K562 (cell line): Measurements from ENCODE around the gene MPZL1. TPM values are rescaled to one million over a fixed set of nuclear protein-coding genes. Genes with fewer than 3 reads are reported as not detected.

Experiments
- ATAC-seq: fragments of 200-7000 bp; cut with Tn5 transposase; 3 replicates; pipeline ENCODE4 v1.9.1; 2020; ENCODE audit warnings: moderate library complexity
- BruUV-seq: library from RNA; stranded (reverse); fragments of 400-500 nt; replicated peaks from 2 replicates; lab custom pipeline; 2021; lab: Mats Ljungman, UMichigan
- CTCF ChIA-PET: fragments of 300-600 bp; formaldehyde crosslinking; extraction: SDS; loops from one replicate; lab custom pipeline; 2021; ENCODE audit warnings: low intra/inter-chr PET ratio; lab: Yijun Ruan, JAX
- POLR2A ChIA-PET: fragments of 300-600, 350-650 bp; sonication (Branson Sonifier 250); formaldehyde crosslinking; extraction: SDS; loops from one replicate; lab custom pipeline; 2021; ENCODE audit warnings: antibody characterized with exemption, inconsistent platforms; lab: Yijun Ruan, JAX
- DNase-seq, 4 experiments: peaks; one replicate each; pipeline versions ENCODE4 v3.0.0 to v3.0.0-alpha.2; 2011 to 2018; ENCODE audit warnings: low spot score in 3 of 4, mixed read lengths in 3 of 4; ENCODE audit errors: extremely low read depth in 1 of 4
- FAIRE-seq: peaks from 2 replicates; lab custom pipeline; 2011; peaks lifted over from hg19 to GRCh38; lab: Jason Lieb, UNC
- H2AFZ ChIP-seq: 2 replicates; pipeline ENCODE4 v1.6.0; 2011; ENCODE audit warnings: low read depth, low read length, control low read depth, inconsistent platforms
- H3K27ac ChIP-seq: fragments of 200-600 bp; 3 replicates; pipeline ENCODE4 v1.8.0; 2011; ENCODE audit warnings: low read depth, mild to moderate bottlenecking, control low read depth, inconsistent platforms, low read length, moderate library complexity, mixed read lengths; ENCODE audit errors: extremely low read depth
- H3K27me3 ChIP-seq, 2 experiments: fragments of 300-600 bp in 1 of 2; 2 replicates in 1 of 2; 3 replicates in 1 of 2; pipeline versions ENCODE4 v1.6.0 to v1.8.0; 2011; ENCODE audit warnings: inconsistent platforms in 2 of 2, low read length in 2 of 2, mild to moderate bottlenecking in 1 of 2, mixed read lengths in 1 of 2, moderate library complexity in 1 of 2; ENCODE audit not compliant: control insufficient read depth in 2 of 2, insufficient read depth in 2 of 2
- H3K36me3 ChIP-seq: fragments of 300-600 bp; 3 replicates; pipeline ENCODE4 v1.8.0; 2011; ENCODE audit warnings: mild to moderate bottlenecking, low read length, inconsistent platforms; ENCODE audit not compliant: control insufficient read depth, insufficient read depth
- H3K4me1 ChIP-seq, 2 experiments: fragments of 200-600 bp in 1 of 2; replicated peaks in 1 of 2; 2 replicates in 1 of 2; 3 replicates in 1 of 2; pipeline versions ENCODE4 v1.5.1 to v1.8.0; 2011; ENCODE audit warnings: inconsistent platforms in 2 of 2, low read length in 2 of 2, mild to moderate bottlenecking in 1 of 2, mixed read lengths in 1 of 2, moderate library complexity in 1 of 2; ENCODE audit not compliant: control insufficient read depth in 2 of 2, insufficient read depth in 2 of 2
- H3K4me2 ChIP-seq: 2 replicates; pipeline ENCODE4 v1.6.1; 2011; ENCODE audit warnings: low read length, control low read depth, inconsistent platforms, mixed read lengths; ENCODE audit not compliant: insufficient read depth
- H3K4me3 ChIP-seq: fragments of 200-600 bp; sonication (generic), shearing (Covaris generic); 2 replicates; pipeline ENCODE4 v1.5.1; 2016; ENCODE audit warnings: control low read depth, inconsistent platforms
- H3K79me2 ChIP-seq: fragments of 200-600 bp; 3 replicates; pipeline ENCODE4 v1.8.0; 2011; ENCODE audit warnings: low read length, inconsistent platforms; ENCODE audit not compliant: control insufficient read depth, insufficient read depth
- H3K9ac ChIP-seq, 2 experiments: 2 replicates each; pipeline versions ENCODE4 v1.6.0 to v1.6.1; 2011; ENCODE audit warnings: low read depth in 2 of 2, low read length in 2 of 2, control low read depth in 1 of 2, inconsistent platforms in 1 of 2, mild to moderate bottlenecking in 1 of 2, mixed read lengths in 1 of 2; ENCODE audit not compliant: insufficient read depth in 1 of 2
- H3K9me1 ChIP-seq: one replicate; pipeline ENCODE4 v1.6.0; 2011; ENCODE audit warnings: inconsistent platforms, mild to moderate bottlenecking, low read length, moderate library complexity; ENCODE audit not compliant: control insufficient read depth, insufficient read depth
- H3K9me3 ChIP-seq: replicated peaks from 2 replicates; pipeline ENCODE4 v1.5.1; 2011; ENCODE audit warnings: low read depth, low read length, inconsistent platforms; ENCODE audit not compliant: control insufficient read depth, insufficient read depth
- H4K20me1 ChIP-seq: replicated peaks from 2 replicates; pipeline ENCODE4 v1.6.1; 2011; ENCODE audit warnings: low read length, inconsistent platforms, mixed read lengths; ENCODE audit not compliant: control insufficient read depth, insufficient read depth
- ATF7 ChIP-seq: fragments of 450-650 bp; IDR thresholded peaks from 2 replicates; pipeline ENCODE4 v1.7.1; 2014; ENCODE audit warnings: mild to moderate bottlenecking, moderate library complexity
- E2F1 ChIP-seq: sonication (generic); formaldehyde crosslinking; IDR thresholded peaks from 2 replicates; pipeline ENCODE4 v1.8.1; 2023; ENCODE audit warnings: mild to moderate bottlenecking, missing genetic modification reagents, moderate library complexity
- EWSR1 ChIP-seq: fragments of 450-650 bp; IDR thresholded peaks from 2 replicates; pipeline ENCODE4 v1.6.1; 2018; ENCODE audit warnings: borderline replicate concordance, mild to moderate bottlenecking, low read depth, moderate library complexity; ENCODE audit not compliant: partially characterized antibody
- HNRNPLL ChIP-seq: fragments of 200-400 bp; formaldehyde crosslinking; IDR thresholded peaks from 2 replicates; pipeline ENCODE4 v1.6.1; 2017; ENCODE audit warnings: low read length, low read depth, mild to moderate bottlenecking; ENCODE audit not compliant: poor library complexity, severe bottlenecking
- ILK ChIP-seq: fragments of 450-650 bp; IDR thresholded peaks from 2 replicates; pipeline ENCODE4 v1.6.1; 2016; ENCODE audit warnings: missing genetic modification characterization, low read depth, mild to moderate bottlenecking, missing compliant biosample characterization, moderate library complexity, borderline replicate concordance
- ZHX1 ChIP-seq: fragments of 150-350 bp; conservative IDR thresholded peaks from 2 replicates; pipeline ENCODE4 v1.6.1; 2014; ENCODE audit warnings: low read length
- ZNF146 ChIP-seq: IDR thresholded peaks from one replicate; pipeline ENCODE4 v1.6.1; 2018; ENCODE audit warnings: missing compliant biosample characterization; ENCODE audit not compliant: unreplicated experiment
- ZNF277 ChIP-seq: fragments of 250-450 bp; sonication (Bioruptor Pico); IDR thresholded peaks from 2 replicates; pipeline ENCODE4 v1.8.0; 2022; ENCODE audit warnings: inconsistent platforms, mild to moderate bottlenecking, moderate library complexity, borderline replicate concordance
- WGBS: fragments of 100-300 bp; shearing (Covaris generic); methylation state at CpG from one replicate; pipeline ENCODE4 v1.1.6; 2016; ENCODE audit warnings: low coverage, mixed read lengths; ENCODE audit not compliant: insufficient coverage; ENCODE audit errors: missing lambda C conversion rate; 5-methylcytosine and 5-hydroxymethylcytosine counted together
- in situ Hi-C: fragments of 300-500 bp; cut with MboI; formaldehyde crosslinking; loops from 4 replicates; pipeline ENCODE4 v1.15.0; 2018; ENCODE audit warnings: inconsistent platforms, mixed read lengths
- intact Hi-C: fragments of 100-400 bp; cut with micrococcal nuclease; formaldehyde crosslinking; loops from 2 replicates; pipeline ENCODE4 v1.14.2; 2022
- polyA plus RNA-seq, 8 experiments: library from polyadenylated mRNA; depleted of rRNA in 4 of 8; stranded (reverse) in 5 of 8; unstranded in 3 of 8; fragments of >200 nt; fragmentation: Nextera tagmentation in 2 of 8; fragmentation: Illumina TruSeq in 1 of 8; extraction: Ambion mirVana in 2 of 8; extraction: Trizol in 1 of 8; gene quantifications; 2 replicates each; pipeline versions ENCODE4 v1.2.1 to v1.2.3, GENCODE V29; 2011 to 2014; ENCODE audit warnings: inconsistent platforms in 1 of 8, missing spikeins in 1 of 8
- total RNA-seq, 7 experiments: library from RNA; depleted of rRNA in 6 of 7; stranded (reverse); fragments of >200 nt in 6 of 7; fragmentation: Illumina TruSeq in 2 of 7; extraction: Trizol in 2 of 7; gene quantifications; 2 replicates each; pipeline versions ENCODE4 v1.2.1 to v1.2.3, GENCODE V29; 2011 to 2021; ENCODE audit warnings: low replicate concordance in 1 of 7

Gene MPZL1
- total and polyA plus RNA-seq, 9 of the 15 experiments (the other 6 are each of a cell fraction or from before 2014, with no cell fraction given) = 14.5 to 153 (median 66.5) TPM

GRCh38 chr1:167704715-167705114, 17.1 kb upstream of the MPZL1 start:
- no peaks in the 10 kb centered on the region for H3K79me2 ChIP-seq
- ChIA-PET CTCF (no interaction called here), POLR2A (interaction anchor here (0.5 to 4.1 kb wide), 4 partner anchors 9 to 670 kb away, joined by 3 to 25 read pairs (median 8); no protein-coding TSS in a partner anchor)
- DNase-seq (no peak), ATAC-seq (no peak), FAIRE-seq (no peak)
- no TSS peak for BruUV-seq
- TF ChIP-seq HNRNPLL = no peak
- no peak for TF ChIP-seq ATF7
- TF ChIP-seq ZHX1 = no peak
- TF ChIP-seq ILK = no peak
- no peak for TF ChIP-seq ZNF146 (CRISPR knock-in tag)
- TF ChIP-seq EWSR1 = no peak
- no peak for TF ChIP-seq ZNF277 (CRISPR knock-in tag)
- TF ChIP-seq E2F1 (CRISPR knock-in tag) = no peak
- H4K20me1 ChIP-seq = no peaks in the 10 kb centered on the region
- H3K27ac ChIP-seq = no peak overlapping the region
- H2AFZ ChIP-seq = no peak overlapping the region
- intact Hi-C loops = no loop called here
- H3K4me2 ChIP-seq = no peak overlapping the region
- H3K36me3 ChIP-seq = peaks cover 19% of the 10 kb centered on the region; the same call in 2 of the 3 replicates
- no peaks in the 10 kb centered on the region for H3K9me1 ChIP-seq
- WGBS = 28% methylated on average over 2 of the region's 2 CpGs
- H3K9ac ChIP-seq = no peak overlapping the region
- in situ Hi-C loops = no loop called here
- no peak overlapping the region for H3K4me3 ChIP-seq
- H3K4me1 ChIP-seq = no peaks in the 10 kb centered on the region
- no peaks in the 10 kb centered on the region for H3K27me3 ChIP-seq
- no peaks in the 10 kb centered on the region for H3K9me3 ChIP-seq
